ENCODE results near the gene ARMH4. TPM values are rescaled to one million over a fixed set of nuclear protein-coding genes. Genes with fewer than 3 reads are reported as not detected.

The ARMH4 gene
- total RNA-seq, 1 experiment from 2014 or later = 1.8 TPM

- TF ChIP-seq TCF7L2 (IDR thresholded peaks at IDR 0.05; ENCODE audit: low read depth, low read length) (no peak), CTCF (IDR thresholded peaks at IDR 0.05) (no peak), SIN3A (IDR thresholded peaks at IDR 0.05; ENCODE audit: borderline replicate concordance, insufficient read depth, low read depth, low read length) (no peak), REST (IDR thresholded peaks at IDR 0.05; ENCODE audit: insufficient read depth in 1 of 2, low read depth in 2 of 2, low read length in 1 of 2) (no peak), POLR2AphosphoS5 (IDR thresholded peaks at IDR 0.05; ENCODE audit: low read depth, low read length) (no peak)
- ChIA-PET CTCF (no interaction called here), POLR2A (no interaction called here)
- Histone ChIP-seq H3K9me3 (ENCODE audit: control insufficient read depth, insufficient read depth, low read depth, low read length) (no peaks in the 10 kb centered on the region), H3K36me3 (ENCODE audit: control insufficient read depth, insufficient read depth, low read length) (no peaks in the 10 kb centered on the region), H3K4me3 (ENCODE audit: low read depth in 2 of 2, low read length in 2 of 2) (no peak overlapping the region), H3K27ac (ENCODE audit: low read length) (no peak overlapping the region), H3K4me1 (ENCODE audit: control insufficient read depth, insufficient read depth, low read length) (peaks cover 3% of the 10 kb centered on the region; the same call in 1 of the 2 replicates), H3K27me3 (ENCODE audit: control insufficient read depth, insufficient read depth, low read length) (no peaks in the 10 kb centered on the region)
- in situ Hi-C loops (cut with HindIII; ENCODE audit: low pct_unique_long_range_greater_than_20kb, low sequenced_read_pairs) = no loop called here
- ATAC-seq (no peak), DNase-seq (ENCODE audit: low read depth, low spot score) (no peak)
- intact Hi-C loops (cut with micrococcal nuclease; ENCODE audit: unreplicated experiment) = no loop called here
- BruUV-seq (replicated peaks) = no TSS peak
Measured at GRCh38 chr14:58078471-58078870, 73.5 kb downstream of the ARMH4 start.

- Histone ChIP-seq H3K9me3 (ENCODE audit: control insufficient read depth, insufficient read depth, low read depth, low read length) (no peaks in the 10 kb centered on the region), H3K4me3 (ENCODE audit: low read depth in 2 of 2, low read length in 2 of 2) (no peak overlapping the region), H3K4me1 (ENCODE audit: control insufficient read depth, insufficient read depth, low read length) (peaks cover 3% of the 10 kb centered on the region; the same call in 1 of the 2 replicates), H3K36me3 (ENCODE audit: control insufficient read depth, insufficient read depth, low read length) (no peaks in the 10 kb centered on the region), H3K27ac (ENCODE audit: low read length) (no peak overlapping the region), H3K27me3 (ENCODE audit: control insufficient read depth, insufficient read depth, low read length) (no peaks in the 10 kb centered on the region)
- intact Hi-C loops (cut with micrococcal nuclease; ENCODE audit: unreplicated experiment) (no loop called here), in situ Hi-C loops (cut with HindIII; ENCODE audit: low pct_unique_long_range_greater_than_20kb, low sequenced_read_pairs) (no loop called here)
- ChIA-PET POLR2A (no interaction called here), CTCF (no interaction called here)
- BruUV-seq (replicated peaks) = no TSS peak
- TF ChIP-seq REST (IDR thresholded peaks at IDR 0.05; ENCODE audit: insufficient read depth in 1 of 2, low read depth in 2 of 2, low read length in 1 of 2) (no peak), SIN3A (IDR thresholded peaks at IDR 0.05; ENCODE audit: borderline replicate concordance, insufficient read depth, low read depth, low read length) (no peak), CTCF (IDR thresholded peaks at IDR 0.05) (no peak), POLR2AphosphoS5 (IDR thresholded peaks at IDR 0.05; ENCODE audit: low read depth, low read length) (no peak), TCF7L2 (IDR thresholded peaks at IDR 0.05; ENCODE audit: low read depth, low read length) (no peak)
- no peak for DNase-seq (ENCODE audit: low read depth, low spot score)
- no peak for ATAC-seq
Measured at GRCh38 chr14:58078068-58078467, 73.9 kb downstream of the ARMH4 start.

Measured in Panc1 (cell line).